H1 (cell line): ENCODE measurements around the gene BRIP1. TPM values are rescaled to one million over a fixed set of nuclear protein-coding genes. Genes with fewer than 3 reads are reported as not detected.

Experiments
- CTCF ChIA-PET: fragments of 300-600 bp; sonication (Branson Sonifier 250); formaldehyde crosslinking; loops from one replicate; lab custom pipeline; 2021; ENCODE audit not compliant: partially characterized antibody; lab: Charles Lee
- POLR2A ChIA-PET: fragments of 300-600 bp; sonication (Branson Sonifier 250); formaldehyde crosslinking; loops from one replicate; lab custom pipeline; 2021; ENCODE audit warnings: inconsistent platforms; ENCODE audit not compliant: partially characterized antibody; lab: Charles Lee
- DNase-seq, 2 experiments: peaks; one replicate each; pipeline versions ENCODE4 v3.0.0 to v3.0.0-alpha.2; 2010 to 2022; ENCODE audit warnings: low spot score in 2 of 2, low read depth in 1 of 2, mixed read lengths in 1 of 2
- FAIRE-seq: peaks from 2 replicates; lab custom pipeline; 2011; peaks lifted over from hg19 to GRCh38; lab: Jason Lieb, UNC
- H2AFZ ChIP-seq: 2 replicates; pipeline ENCODE4 v1.8.1; 2012; ENCODE audit warnings: low read length, inconsistent platforms
- H2AK5ac ChIP-seq: 2 replicates; pipeline ENCODE4 v1.6.1; 2013; ENCODE audit warnings: low read depth, low read length
- H2BK120ac ChIP-seq: replicated peaks from 2 replicates; pipeline ENCODE3; 2013; ENCODE audit warnings: low read depth, low read length, inconsistent platforms
- H2BK12ac ChIP-seq: 2 replicates; pipeline ENCODE4 v1.6.1; 2013; ENCODE audit warnings: low read depth, low read length
- H2BK15ac ChIP-seq: 2 replicates; pipeline ENCODE4 v1.6.1; 2013; ENCODE audit warnings: low read length
- H2BK20ac ChIP-seq: 2 replicates; pipeline ENCODE4 v1.6.1; 2013; ENCODE audit warnings: low read length
- H2BK5ac ChIP-seq: 2 replicates; pipeline ENCODE4 v1.6.1; 2013; ENCODE audit warnings: low read depth, low read length
- H3K14ac ChIP-seq: 2 replicates; pipeline ENCODE4 v1.6.1; 2013; ENCODE audit warnings: inconsistent platforms; ENCODE audit not compliant: insufficient read length
- H3K18ac ChIP-seq: 2 replicates; pipeline ENCODE4 v1.6.1; 2013; ENCODE audit warnings: low read length; ENCODE audit errors: extremely low read depth
- H3K23ac ChIP-seq: 2 replicates; pipeline ENCODE4 v1.6.1; 2013; ENCODE audit warnings: inconsistent platforms; ENCODE audit not compliant: insufficient read length
- H3K23me2 ChIP-seq: 2 replicates; pipeline ENCODE4 v1.6.1; 2013; ENCODE audit warnings: low read depth, low read length
- H3K27ac ChIP-seq: 2 replicates; pipeline ENCODE4 v1.6.1; 2011; ENCODE audit warnings: low read depth, low read length, inconsistent platforms
- H3K27me3 ChIP-seq, 4 experiments: replicated peaks in 1 of 4; 1 replicate in 1 of 4; 2 replicates in 3 of 4; pipeline versions ENCODE4 v1.6.1 to v1.8.1; 2011 to 2013; ENCODE audit warnings: low read length in 3 of 4, mild to moderate bottlenecking in 3 of 4, inconsistent platforms in 2 of 4, mixed read lengths in 2 of 4, moderate library complexity in 1 of 4; ENCODE audit not compliant: control insufficient read depth in 3 of 4, insufficient read depth in 3 of 4; ENCODE audit errors: extremely low read depth in 1 of 4
- H3K36me3 ChIP-seq, 4 experiments: 2 replicates each; pipeline versions ENCODE4 v1.6.1 to v1.8.1; 2011 to 2013; ENCODE audit warnings: mild to moderate bottlenecking in 4 of 4, low read length in 3 of 4, moderate library complexity in 2 of 4, control low read depth in 1 of 4, inconsistent platforms in 1 of 4; ENCODE audit not compliant: insufficient read depth in 4 of 4, control insufficient read depth in 2 of 4
- H3K4ac ChIP-seq: replicated peaks from 2 replicates; pipeline ENCODE3; 2013; ENCODE audit warnings: low read length, low read depth, mixed read lengths, inconsistent platforms; ENCODE audit not compliant: insufficient read length
- H3K4me1 ChIP-seq, 4 experiments: replicated peaks in 1 of 4; 1 replicate in 1 of 4; 2 replicates in 3 of 4; pipeline versions ENCODE4 v1.6.1 to v1.8.1; 2011 to 2013; ENCODE audit warnings: low read length in 3 of 4, inconsistent platforms in 2 of 4, mixed read lengths in 1 of 4; ENCODE audit not compliant: insufficient read depth in 4 of 4, control insufficient read depth in 3 of 4
- H3K4me2 ChIP-seq, 2 experiments: 2 replicates each; pipeline versions ENCODE4 v1.6.1 to v1.8.1; 2011 to 2013; ENCODE audit warnings: low read depth in 2 of 2, low read length in 2 of 2, control low read depth in 1 of 2, inconsistent platforms in 1 of 2, mild to moderate bottlenecking in 1 of 2; ENCODE audit not compliant: insufficient read depth in 1 of 2
- H3K4me3 ChIP-seq, 4 experiments: fragments of 200-600, 300-600 bp in 1 of 4; sonication (generic), shearing (Covaris generic), sonication (Bioruptor Twin) in 1 of 4; 2 replicates each; pipeline versions ENCODE4 v1.5.1 to v1.8.1; 2011 to 2016; ENCODE audit warnings: low read length in 4 of 4, low read depth in 3 of 4, control low read depth in 2 of 4, inconsistent platforms in 2 of 4, mild to moderate bottlenecking in 2 of 4, mixed read lengths in 1 of 4, moderate library complexity in 1 of 4; ENCODE audit not compliant: insufficient read depth in 2 of 4; ENCODE audit errors: extremely low read depth in 1 of 4
- H3K56ac ChIP-seq: replicated peaks from 2 replicates; pipeline ENCODE3; 2013; ENCODE audit warnings: low read depth, mild to moderate bottlenecking, mixed read lengths, low read length, inconsistent platforms; ENCODE audit not compliant: insufficient read length
- H3K79me1 ChIP-seq: 2 replicates; pipeline ENCODE4 v1.6.1; 2013; ENCODE audit warnings: low read depth, low read length, control low read depth
- H3K79me2 ChIP-seq, 2 experiments: 2 replicates each; pipeline versions ENCODE4 v1.6.1 to v1.8.1; 2012 to 2013; ENCODE audit warnings: low read length in 2 of 2, mild to moderate bottlenecking in 2 of 2, inconsistent platforms in 1 of 2; ENCODE audit not compliant: insufficient read depth in 2 of 2, control insufficient read depth in 1 of 2
- H3K9ac ChIP-seq, 4 experiments: replicated peaks in 1 of 4; 1 replicate in 1 of 4; 2 replicates in 3 of 4; pipeline versions ENCODE4 v1.6.1 to v1.8.1; 2011 to 2013; ENCODE audit warnings: low read depth in 3 of 4, low read length in 3 of 4, control low read depth in 2 of 4, mild to moderate bottlenecking in 2 of 4, moderate library complexity in 2 of 4, inconsistent platforms in 1 of 4; ENCODE audit errors: extremely low read depth in 1 of 4
- H3K9me3 ChIP-seq, 2 experiments: 2 replicates each; pipeline versions ENCODE4 v1.6.1 to v1.8.1; 2012 to 2013; ENCODE audit warnings: mild to moderate bottlenecking in 2 of 2, moderate library complexity in 2 of 2, control low read depth in 1 of 2, inconsistent platforms in 1 of 2, low read depth in 1 of 2, low read length in 1 of 2, mixed read lengths in 1 of 2; ENCODE audit not compliant: insufficient read depth in 2 of 2
- H4K20me1 ChIP-seq, 2 experiments: replicated peaks in 1 of 2; 2 replicates each; pipeline versions ENCODE3 to v1.8.1; 2011 to 2013; ENCODE audit warnings: inconsistent platforms in 2 of 2, low read length in 2 of 2, mild to moderate bottlenecking in 1 of 2; ENCODE audit not compliant: insufficient read depth in 2 of 2, control insufficient read depth in 1 of 2
- H4K5ac ChIP-seq: 2 replicates; pipeline ENCODE4 v1.6.1; 2013; ENCODE audit warnings: low read length, low read depth, mixed read lengths, inconsistent platforms; ENCODE audit not compliant: insufficient read length
- H4K8ac ChIP-seq: 2 replicates; pipeline ENCODE4 v1.8.0; 2013; ENCODE audit warnings: mild to moderate bottlenecking, moderate library complexity, low read length, inconsistent platforms; ENCODE audit not compliant: insufficient read depth; ENCODE audit errors: extremely low read depth
- H4K91ac ChIP-seq: replicated peaks from 2 replicates; pipeline ENCODE3; 2013; ENCODE audit warnings: low read length, mixed read lengths, inconsistent platforms; ENCODE audit not compliant: insufficient read length
- BCL11A ChIP-seq, 2 experiments: IDR thresholded peaks; one replicate each; pipeline ENCODE4 v1.6.1; 2011; ENCODE audit warnings: low read depth in 2 of 2, low read length in 2 of 2, mild to moderate bottlenecking in 2 of 2
- EZH2 ChIP-seq: fragments of 200-600 bp; sonication (generic); IDR thresholded peaks from 2 replicates; pipeline ENCODE4 v1.7.1; 2012; ENCODE audit warnings: low read depth, mild to moderate bottlenecking, moderate library complexity, low read length, inconsistent platforms; ENCODE audit not compliant: severe bottlenecking
- HDAC6 ChIP-seq: IDR thresholded peaks from one replicate; pipeline ENCODE4 v1.7.1; 2012; ENCODE audit warnings: low read depth, mild to moderate bottlenecking, inconsistent platforms, low read length, moderate library complexity
- NRF1 ChIP-seq: IDR thresholded peaks from 2 replicates; pipeline ENCODE4 v1.6.1; 2011; ENCODE audit warnings: mild to moderate bottlenecking, low read depth, low read length, improper control_type of control experiment
- PHF8 ChIP-seq: fragments of 200-600 bp; sonication (generic); conservative IDR thresholded peaks from 2 replicates; pipeline ENCODE4 v1.7.1; 2012; ENCODE audit warnings: low read depth, mild to moderate bottlenecking, inconsistent platforms, low read length, moderate library complexity
- RXRA ChIP-seq: IDR thresholded peaks from 2 replicates; pipeline ENCODE4 v1.6.1; 2011; ENCODE audit warnings: low read depth, mild to moderate bottlenecking, low read length, moderate library complexity; ENCODE audit not compliant: insufficient read depth
- SIN3A ChIP-seq, 2 experiments: IDR thresholded peaks in 1 of 2; conservative IDR thresholded peaks in 1 of 2; 2 replicates each; pipeline ENCODE4 v1.6.1; 2011 to 2012; ENCODE audit warnings: low read length in 2 of 2, improper control_type of control experiment in 1 of 2, low read depth in 1 of 2, mild to moderate bottlenecking in 1 of 2
- SIRT6 ChIP-seq: IDR thresholded peaks from one replicate; pipeline ENCODE4 v1.7.1; 2012; ENCODE audit warnings: low read length, inconsistent platforms
- SIX5 ChIP-seq: IDR thresholded peaks from 2 replicates; pipeline ENCODE4 v1.6.1; 2011; ENCODE audit warnings: mild to moderate bottlenecking, low read depth, low read length
- TAF1 ChIP-seq: IDR thresholded peaks from 2 replicates; pipeline ENCODE4 v1.6.1; 2011; ENCODE audit warnings: mild to moderate bottlenecking, low read depth, low read length
- TCF12 ChIP-seq: IDR thresholded peaks from 2 replicates; pipeline ENCODE4 v1.6.1; 2011; ENCODE audit warnings: low read depth, mild to moderate bottlenecking, low read length
- TEAD4 ChIP-seq: IDR thresholded peaks from 2 replicates; pipeline ENCODE4 v1.6.1; 2012; ENCODE audit warnings: low read depth, low read length, inconsistent platforms, mixed read lengths
- WGBS, 2 experiments: shearing (Covaris generic) in 1 of 2; methylation state at CpG; one replicate each; pipeline versions ENCODE4 v1.1.6 to v1.1.7; 2013 to 2015; ENCODE audit warnings: low lambda C conversion rate in 2 of 2, mixed read lengths in 2 of 2, inconsistent platforms in 1 of 2, low coverage in 1 of 2, missing lambda C conversion rate in 1 of 2; ENCODE audit not compliant: insufficient replicate concordance in 2 of 2, insufficient coverage in 1 of 2, insufficient read length in 1 of 2; ENCODE audit errors: extremely low coverage in 1 of 2, missing lambda C conversion rate in 1 of 2; 5-methylcytosine and 5-hydroxymethylcytosine counted together
- polyA plus RNA-seq, 7 experiments: library from polyadenylated mRNA; depleted of rRNA in 3 of 7; stranded (reverse) in 5 of 7; unstranded in 2 of 7; fragments of >200 nt in 5 of 7; fragments of 200-250 nt in 2 of 7; gene quantifications; 1 replicate in 5 of 7; 2 replicates in 1 of 7; 4 replicates in 1 of 7; pipeline versions ENCODE4 v1.2.1 to v1.2.3, GENCODE V29; 2011 to 2013; ENCODE audit warnings: missing spikeins in 2 of 7, mixed read lengths in 2 of 7
- total RNA-seq: library from RNA; stranded (reverse); fragmentation: NEBNext Ultra II Directional; extraction: Animal tissue kit (Norgen Biotek cat#: 25700); gene quantifications from 2 replicates; pipeline ENCODE4 v1.2.1, GENCODE V29; 2021
- TF ChIP-seq, protein P1 (sequence below): IDR thresholded peaks from 2 replicates; pipeline ENCODE4 v1.6.1; 2012; ENCODE audit warnings: inconsistent platforms

BRIP1 gene
- total and polyA plus RNA-seq, 2 of the 8 experiments (the other 6 are each of a cell fraction or from before 2014, with no cell fraction given): 5.8 to 19.2 TPM

DNA sequence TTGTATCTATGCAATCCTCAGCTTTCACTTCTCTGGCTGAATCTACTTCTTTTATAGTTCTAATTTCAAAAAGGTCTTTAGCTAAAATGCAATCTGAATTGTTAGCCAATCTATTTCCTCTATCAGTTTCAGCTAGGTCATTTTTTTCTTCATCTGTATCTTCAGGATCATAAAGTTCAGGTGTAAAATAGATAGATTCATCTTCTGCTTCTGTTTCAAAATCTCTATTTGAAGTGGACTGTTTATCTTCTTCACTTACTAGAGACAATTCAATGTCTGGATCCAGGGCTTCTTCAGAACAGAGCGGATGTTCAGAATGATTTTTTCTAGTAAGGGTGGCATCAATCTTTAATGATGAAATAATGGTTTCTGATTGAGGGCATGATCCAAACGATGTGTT lies 179.9 kb downstream of the BRIP1 start:
- no peaks in the 10 kb centered on the region for H3K79me2 ChIP-seq
- H2BK12ac ChIP-seq: no peak overlapping the region
- no peaks in the 10 kb centered on the region for H3K23me2 ChIP-seq
- H2BK5ac ChIP-seq: no peak overlapping the region
- H3K79me1 ChIP-seq: no peaks in the 10 kb centered on the region
- H3K27ac ChIP-seq: no peak overlapping the region
- H3K9me3 ChIP-seq: no peaks in the 10 kb centered on the region
- H2BK120ac ChIP-seq: no peak overlapping the region
- H3K4me2 ChIP-seq: no peak overlapping the region
- WGBS, 2 experiments: 93% methylated on average over 2 of the region's 2 CpGs; no CpG with 5 or more reads in 1 of the 2 experiments
- H2AK5ac ChIP-seq: no peak overlapping the region
- H3K4ac ChIP-seq: no peak overlapping the region
- H2BK20ac ChIP-seq: no peak overlapping the region
- no peak overlapping the region for H3K14ac ChIP-seq
- H3K27me3 ChIP-seq: no peaks in the 10 kb centered on the region
- H2AFZ ChIP-seq: no peak overlapping the region
- H3K9ac ChIP-seq: no peak overlapping the region
- peaks cover 0 to 3% (median 0%) of the 10 kb centered on the region in 4 experiments; a peak in 1 of 8 replicates for H3K36me3 ChIP-seq
- FAIRE-seq (no peak), DNase-seq (no peak)
- H4K20me1 ChIP-seq: no peaks in the 10 kb centered on the region
- H2BK15ac ChIP-seq: no peak overlapping the region
- no peak overlapping the region for H3K4me3 ChIP-seq
- no peak overlapping the region for H3K23ac ChIP-seq
- POLR2A ChIA-PET: no interaction called here
- no peak overlapping the region for H4K5ac ChIP-seq
- H3K56ac ChIP-seq: no peak overlapping the region
- H3K18ac ChIP-seq: no peak overlapping the region
- CTCF ChIA-PET: interaction anchor here (0.6 kb wide), 1 partner anchor 966 kb away, joined by 3 read pairs; no protein-coding TSS in a partner anchor
- no peak overlapping the region for H4K91ac ChIP-seq
- no peaks in the 10 kb centered on the region for H3K4me1 ChIP-seq
- no peak overlapping the region for H4K8ac ChIP-seq
- TF ChIP-seq PHF8 (no peak), SIX5 (no peak), EZH2 (no peak), TAF1 (no peak), TCF12 (no peak), RXRA (no peak), SIN3A (conservative IDR thresholded peaks at IDR 0.05 in 1 of 2, IDR thresholded peaks at IDR 0.05 in 1 of 2; ENCODE audit: low read depth in 1 of 2, low read length in 2 of 2) (no peak), BCL11A (IDR thresholded peaks at IDR 0.05; ENCODE audit: low read depth in 2 of 2, low read length in 2 of 2) (no peak), NRF1 (no peak), TEAD4 (no peak), HDAC6 (no peak), SIRT6 (no peak)
- TF ChIP-seq, protein P1, sequence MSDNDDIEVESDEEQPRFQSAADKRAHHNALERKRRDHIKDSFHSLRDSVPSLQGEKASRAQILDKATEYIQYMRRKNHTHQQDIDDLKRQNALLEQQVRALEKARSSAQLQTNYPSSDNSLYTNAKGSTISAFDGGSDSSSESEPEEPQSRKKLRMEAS: no peak
